ENCODE results near the gene PITPNC1. TPM values are rescaled to one million over a fixed set of nuclear protein-coding genes. Genes with fewer than 3 reads are reported as not detected.

The PITPNC1 gene
- total and polyA plus RNA-seq, 2 of the 13 experiments (the other 11 are each of a cell fraction or from before 2014, with no cell fraction given) = 4.1 to 5.7 TPM

GRCh38 chr17:67385122-67385988 lies 8.3 kb downstream of the PITPNC1 start (continued):
- TF ChIP-seq ZBTB33 (CRISPR knock-in tag; IDR thresholded peaks at IDR 0.05) (peak; percentile 62; the same call in 1 of the 2 replicates), ZNF737 (CRISPR knock-in tag; IDR thresholded peaks at IDR 0.05; ENCODE audit: borderline replicate concordance) (no peak), TFAP4 (IDR thresholded peaks at IDR 0.05; ENCODE audit: borderline replicate concordance, low read depth) (no peak), ZNF230 (CRISPR knock-in tag; IDR thresholded peaks at IDR 0.05) (no peak), THAP8 (CRISPR knock-in tag; IDR thresholded peaks at IDR 0.05; ENCODE audit: borderline replicate concordance) (no peak), ZNF891 (CRISPR knock-in tag; IDR thresholded peaks at IDR 0.05) (no peak), SRSF9 (IDR thresholded peaks at IDR 0.05; ENCODE audit: borderline replicate concordance, insufficient read depth, low read depth, low read length, poor library complexity, severe bottlenecking) (no peak), HMGA1 (CRISPR knock-in tag; conservative IDR thresholded peaks at IDR 0.05) (no peak), ZNF766 (CRISPR knock-in tag; IDR thresholded peaks at IDR 0.05; ENCODE audit: borderline replicate concordance) (no peak), RELA (CRISPR knock-in tag; IDR thresholded peaks at IDR 0.05) (no peak), ARNT2 (CRISPR knock-in tag; IDR thresholded peaks at IDR 0.05; ENCODE audit: low read depth) (no peak), ZNF547 (CRISPR knock-in tag; IDR thresholded peaks at IDR 0.05) (no peak), TOE1 (CRISPR knock-in tag; IDR thresholded peaks at IDR 0.05) (no peak), NFYC (CRISPR knock-in tag; IDR thresholded peaks at IDR 0.05) (peak; percentile 55; the same call in 1 of the 2 replicates)
- TF ChIP-seq, protein P1, sequence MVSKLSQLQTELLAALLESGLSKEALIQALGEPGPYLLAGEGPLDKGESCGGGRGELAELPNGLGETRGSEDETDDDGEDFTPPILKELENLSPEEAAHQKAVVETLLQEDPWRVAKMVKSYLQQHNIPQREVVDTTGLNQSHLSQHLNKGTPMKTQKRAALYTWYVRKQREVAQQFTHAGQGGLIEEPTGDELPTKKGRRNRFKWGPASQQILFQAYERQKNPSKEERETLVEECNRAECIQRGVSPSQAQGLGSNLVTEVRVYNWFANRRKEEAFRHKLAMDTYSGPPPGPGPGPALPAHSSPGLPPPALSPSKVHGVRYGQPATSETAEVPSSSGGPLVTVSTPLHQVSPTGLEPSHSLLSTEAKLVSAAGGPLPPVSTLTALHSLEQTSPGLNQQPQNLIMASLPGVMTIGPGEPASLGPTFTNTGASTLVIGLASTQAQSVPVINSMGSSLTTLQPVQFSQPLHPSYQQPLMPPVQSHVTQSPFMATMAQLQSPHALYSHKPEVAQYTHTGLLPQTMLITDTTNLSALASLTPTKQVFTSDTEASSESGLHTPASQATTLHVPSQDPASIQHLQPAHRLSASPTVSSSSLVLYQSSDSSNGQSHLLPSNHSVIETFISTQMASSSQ (IDR thresholded peaks at IDR 0.05; ENCODE audit: low read depth) = no peak
- TF ChIP-seq, protein P1 (CRISPR knock-in tag; IDR thresholded peaks at IDR 0.05; ENCODE audit: borderline replicate concordance) = no peak
- TF ChIP-seq, protein P2, sequence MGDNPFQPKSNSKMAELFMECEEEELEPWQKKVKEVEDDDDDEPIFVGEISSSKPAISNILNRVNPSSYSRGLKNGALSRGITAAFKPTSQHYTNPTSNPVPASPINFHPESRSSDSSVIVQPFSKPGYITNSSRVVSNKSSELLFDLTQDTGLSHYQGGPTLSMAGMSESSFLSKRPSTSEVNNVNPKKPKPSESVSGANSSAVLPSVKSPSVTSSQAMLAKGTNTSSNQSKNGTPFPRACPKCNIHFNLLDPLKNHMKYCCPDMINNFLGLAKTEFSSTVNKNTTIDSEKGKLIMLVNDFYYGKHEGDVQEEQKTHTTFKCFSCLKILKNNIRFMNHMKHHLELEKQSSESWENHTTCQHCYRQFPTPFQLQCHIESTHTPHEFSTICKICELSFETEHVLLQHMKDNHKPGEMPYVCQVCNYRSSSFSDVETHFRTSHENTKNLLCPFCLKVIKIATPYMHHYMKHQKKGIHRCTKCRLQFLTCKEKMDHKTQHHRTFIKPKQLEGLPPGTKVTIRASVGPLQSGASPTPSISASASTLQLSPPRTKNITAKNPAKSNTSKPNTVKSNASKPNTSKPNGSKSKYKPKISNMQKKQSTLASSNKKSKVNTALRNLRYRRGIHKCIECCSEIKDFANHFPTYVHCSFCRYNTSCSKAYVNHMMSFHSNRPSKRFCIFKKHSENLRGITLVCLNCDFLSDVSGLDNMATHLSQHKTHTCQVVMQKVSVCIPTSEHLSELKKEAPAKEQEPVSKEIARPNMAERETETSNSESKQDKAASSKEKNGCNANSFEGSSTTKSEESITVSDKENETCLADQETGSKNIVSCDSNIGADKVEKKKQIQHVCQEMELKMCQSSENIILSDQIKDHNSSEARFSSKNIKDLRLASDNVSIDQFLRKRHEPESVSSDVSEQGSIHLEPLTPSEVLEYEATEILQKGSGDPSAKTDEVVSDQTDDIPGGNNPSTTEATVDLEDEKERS (CRISPR knock-in tag; IDR thresholded peaks at IDR 0.05) = no peak
